HEK293 (cell line): ENCODE measurements around the gene PSG3.
"Not testable (repeated sequence)": the region's sequence is repeated elsewhere in the genome, so short reads cannot be mapped to it uniquely, and the experiment has no call there.

Experiments used
- CTCF ChIA-PET: fragments of 350-600 bp; formaldehyde crosslinking; extraction: SDS; loops from one replicate; lab custom pipeline; 2021; ENCODE audit warnings: antibody characterized with exemption; lab: Yijun Ruan, JAX
- POLR2A ChIA-PET: fragments of 300-600 bp; formaldehyde crosslinking; extraction: SDS; loops from one replicate; lab custom pipeline; 2020; ENCODE audit warnings: antibody characterized with exemption, inconsistent platforms; lab: Yijun Ruan, JAX
- H3K27ac ChIP-seq: fragments of 200-500 bp; sonication (Bioruptor generic); 2 replicates; pipeline ENCODE4 v1.5.1; 2014; ENCODE audit warnings: low read depth, low read length, control low read depth, inconsistent platforms; ENCODE audit errors: extremely low read depth
- H3K36me3 ChIP-seq, 2 experiments: fragments of 200-500 bp in 1 of 2; sonication (Bioruptor generic) in 1 of 2; 1 replicate in 1 of 2; 2 replicates in 1 of 2; pipeline ENCODE4 v1.5.1; 2014 to 2017; ENCODE audit warnings: inconsistent platforms in 2 of 2, low read length in 2 of 2; ENCODE audit not compliant: control insufficient read depth in 2 of 2, insufficient read depth in 1 of 2
- H3K4me1 ChIP-seq: fragments of 200-500 bp; sonication (Bioruptor generic); 2 replicates; pipeline ENCODE4 v1.5.1; 2014; ENCODE audit warnings: mild to moderate bottlenecking, low read length, inconsistent platforms; ENCODE audit not compliant: control insufficient read depth, insufficient read depth
- H3K4me3 ChIP-seq: 2 replicates; pipeline ENCODE4 v1.5.1; 2011; ENCODE audit warnings: low read depth, mild to moderate bottlenecking, control low read depth, low read length, moderate library complexity
- H3K9me3 ChIP-seq: fragments of 200-500 bp; sonication (Bioruptor generic); 2 replicates; pipeline ENCODE4 v1.5.1; 2014; ENCODE audit warnings: low read depth, low read length, inconsistent platforms; ENCODE audit not compliant: control insufficient read depth, insufficient read depth
- FEZF1 ChIP-seq: fragments of 450-650 bp; formaldehyde crosslinking; IDR thresholded peaks from 2 replicates; pipeline ENCODE4 v1.5.1; 2016; ENCODE audit warnings: missing biosample characterization, missing genetic modification characterization
- HIC1 ChIP-seq: fragments of 450-650 bp; formaldehyde crosslinking; IDR thresholded peaks from 2 replicates; pipeline ENCODE4 v1.5.1; 2016; ENCODE audit warnings: missing biosample characterization, missing genetic modification characterization
- KLF8 ChIP-seq: fragments of 450-650 bp; formaldehyde crosslinking; IDR thresholded peaks from 2 replicates; pipeline ENCODE4 v1.5.1; 2016; ENCODE audit warnings: missing biosample characterization, missing genetic modification characterization
- SP3 ChIP-seq: fragments of 450-650 bp; formaldehyde crosslinking; IDR thresholded peaks from 2 replicates; pipeline ENCODE4 v1.5.1; 2016; ENCODE audit warnings: missing biosample characterization, missing genetic modification characterization
- ZBTB17 ChIP-seq: fragments of 450-650 bp; formaldehyde crosslinking; IDR thresholded peaks from 2 replicates; pipeline ENCODE4 v1.5.1; 2016; ENCODE audit warnings: missing biosample characterization, missing genetic modification characterization
- ZBTB21 ChIP-seq: fragments of 450-650 bp; formaldehyde crosslinking; IDR thresholded peaks from 2 replicates; pipeline ENCODE4 v1.5.1; 2017; ENCODE audit warnings: missing biosample characterization, missing genetic modification characterization
- ZBTB48 ChIP-seq: fragments of 450-650 bp; formaldehyde crosslinking; IDR thresholded peaks from 2 replicates; pipeline ENCODE4 v1.5.1; 2016; ENCODE audit warnings: missing biosample characterization, missing genetic modification characterization
- ZFP37 ChIP-seq: fragments of 450-650 bp; formaldehyde crosslinking; IDR thresholded peaks from 2 replicates; pipeline ENCODE4 v1.5.1; 2016; ENCODE audit warnings: missing biosample characterization, missing genetic modification characterization
- ZFP69B ChIP-seq: fragments of 450-650 bp; formaldehyde crosslinking; IDR thresholded peaks from 2 replicates; pipeline ENCODE4 v1.5.1; 2016; ENCODE audit warnings: missing biosample characterization, missing genetic modification characterization
- ZNF24 ChIP-seq: fragments of 450-650 bp; formaldehyde crosslinking; IDR thresholded peaks from 2 replicates; pipeline ENCODE4 v1.5.1; 2016; ENCODE audit warnings: missing biosample characterization, missing genetic modification characterization
- ZNF362 ChIP-seq: fragments of 450-650 bp; formaldehyde crosslinking; IDR thresholded peaks from 2 replicates; pipeline ENCODE4 v1.5.1; 2016; ENCODE audit warnings: missing biosample characterization, missing genetic modification characterization
- ZNF366 ChIP-seq: fragments of 450-650 bp; formaldehyde crosslinking; conservative IDR thresholded peaks from 2 replicates; pipeline ENCODE4 v1.5.1; 2016; ENCODE audit warnings: missing biosample characterization, missing genetic modification characterization
- ZNF394 ChIP-seq: fragments of 450-650 bp; formaldehyde crosslinking; IDR thresholded peaks from 2 replicates; pipeline ENCODE4 v1.5.1; 2016; ENCODE audit warnings: missing biosample characterization, missing genetic modification characterization, mild to moderate bottlenecking, moderate library complexity, borderline replicate concordance
- ZNF629 ChIP-seq: fragments of 450-650 bp; formaldehyde crosslinking; IDR thresholded peaks from 2 replicates; pipeline ENCODE4 v1.5.1; 2017; ENCODE audit warnings: missing biosample characterization, missing genetic modification characterization
- ZNF654 ChIP-seq: fragments of 450-650 bp; formaldehyde crosslinking; IDR thresholded peaks from 2 replicates; pipeline ENCODE4 v1.5.1; 2016; ENCODE audit warnings: low read depth, missing biosample characterization, missing genetic modification characterization
- ZNF692 ChIP-seq: fragments of 450-650 bp; formaldehyde crosslinking; IDR thresholded peaks from 2 replicates; pipeline ENCODE4 v1.5.1; 2016; ENCODE audit warnings: missing biosample characterization, missing genetic modification characterization

PSG3 gene

GRCh38 chr19:42760954-42761923, 21.0 kb upstream of the PSG3 start:
- POLR2A ChIA-PET = interaction anchor here (0.6 kb wide), 1 partner anchor 1451 kb away, joined by 5 read pairs; the partner anchor contains the start of gene ZNF227
- H3K4me3 ChIP-seq, H3K9me3 ChIP-seq, H3K36me3 ChIP-seq, H3K4me1 ChIP-seq, H3K27ac ChIP-seq: not testable (repeated sequence)
- CTCF ChIA-PET = interaction anchor here (0.6 to 3.0 kb wide), 6 partner anchors 12 to 323 kb away, joined by 3 to 15 read pairs (median 3); no protein-coding TSS in a partner anchor
- peak; percentile 73 for TF ChIP-seq HIC1 (tag by site-specific recombination)
- TF ChIP-seq KLF8 (tag by site-specific recombination) = peak; percentile 75
- peak; percentile 87 for TF ChIP-seq ZNF629 (tag by site-specific recombination)
- TF ChIP-seq ZFP37 (tag by site-specific recombination) = 0 out of 2 replicates have a peak, but pooled peaks have one; percentile 53
- peak; percentile 45 for TF ChIP-seq FEZF1 (tag by site-specific recombination)
- peak; percentile 94 for TF ChIP-seq ZNF692 (tag by site-specific recombination)
- peak; percentile 44; the same call in 1 of the 2 replicates for TF ChIP-seq ZBTB17 (tag by site-specific recombination)
- TF ChIP-seq ZBTB21 (tag by site-specific recombination) = peak; percentile 77
- TF ChIP-seq ZNF366 (tag by site-specific recombination) = peak; percentile 88
- peak; percentile 98 for TF ChIP-seq ZNF362
- TF ChIP-seq ZNF394 = peak; percentile 38; the same call in 1 of the 2 replicates
- TF ChIP-seq ZNF24 (tag by site-specific recombination) = 0 out of 2 replicates have a peak, but pooled peaks have one; percentile 36
- peak; percentile 67 for TF ChIP-seq ZBTB48 (tag by site-specific recombination)
- TF ChIP-seq SP3 (tag by site-specific recombination) = peak; percentile 56
- peak; percentile 83 for TF ChIP-seq ZFP69B (tag by site-specific recombination)

- H3K4me3 ChIP-seq, POLR2A ChIA-PET, H3K4me1 ChIP-seq, H3K9me3 ChIP-seq, H3K27ac ChIP-seq, H3K36me3 ChIP-seq: not testable (repeated sequence)
- CTCF ChIA-PET = interaction anchor here (0.6 to 3.0 kb wide), 7 partner anchors 16 to 328 kb away, joined by 3 to 17 read pairs (median 3); no protein-coding TSS in a partner anchor
- TF ChIP-seq ZNF654 (tag by site-specific recombination) = peak; percentile 40
- TF ChIP-seq, all 188 proteins: peak for 1; not testable (repeated sequence) for 187
Observed at GRCh38 chr19:42758667-42759066, 18.4 kb upstream of the PSG3 start.

GRCh38 chr19:42752246-42752645, 12.0 kb upstream of the PSG3 start:
- H3K9me3 ChIP-seq, H3K4me1 ChIP-seq, H3K36me3 ChIP-seq, H3K4me3 ChIP-seq, H3K27ac ChIP-seq: not testable (repeated sequence)
- POLR2A ChIA-PET = interaction anchor here (0.5 kb wide), 1 partner anchor 1075 kb away, joined by 6 read pairs; the partner anchor contains the start of gene ZNF283
- CTCF ChIA-PET = interaction anchor here (0.6 to 1.0 kb wide), 2 partner anchors 15 to 24 kb away, joined by 4 to 6 read pairs; no protein-coding TSS in a partner anchor
